AG09309 (cell line): ENCODE measurements around the gene CPVL.

Experiments used
- DNase-seq: peaks from one replicate; pipeline ENCODE4 v3.0.0-alpha.2; 2010; ENCODE audit warnings: low read depth
- H3K4me3 ChIP-seq: 2 replicates; pipeline ENCODE4 v1.5.1; 2011; ENCODE audit warnings: mild to moderate bottlenecking, low read depth, low read length, moderate library complexity; ENCODE audit not compliant: control insufficient read depth
- CTCF ChIP-seq: IDR thresholded peaks from 2 replicates; pipeline ENCODE4 v1.5.1; 2011; ENCODE audit warnings: mild to moderate bottlenecking, low read depth, low read length, inconsistent platforms; ENCODE audit not compliant: insufficient read depth, control insufficient read depth; ENCODE audit errors: missing control alignments

The CPVL gene

GRCh38 chr7:28999895-29000716, 146.2 kb downstream of the CPVL start:
- no peak for TF ChIP-seq CTCF
- no peak overlapping the region for H3K4me3 ChIP-seq
- no peak for DNase-seq

GRCh38 chr7:28999427-28999826, 146.9 kb downstream of the CPVL start:
- H3K4me3 ChIP-seq: no peak overlapping the region
- no peak for DNase-seq
- no peak for TF ChIP-seq CTCF

GRCh38 chr7:28998105-28998504, 148.2 kb downstream of the CPVL start:
- TF ChIP-seq CTCF: no peak
- no peak for DNase-seq
- H3K4me3 ChIP-seq: no peak overlapping the region

- H3K4me3 ChIP-seq: no peak overlapping the region
- DNase-seq: no peak
- no peak for TF ChIP-seq CTCF
Observed at GRCh38 chr7:28996836-28997235, 149.5 kb downstream of the CPVL start.

GRCh38 chr7:28993371-28993770, 153.0 kb downstream of the CPVL start:
- H3K4me3 ChIP-seq: no peak overlapping the region
- no peak for TF ChIP-seq CTCF
- DNase-seq: no peak

DNA sequence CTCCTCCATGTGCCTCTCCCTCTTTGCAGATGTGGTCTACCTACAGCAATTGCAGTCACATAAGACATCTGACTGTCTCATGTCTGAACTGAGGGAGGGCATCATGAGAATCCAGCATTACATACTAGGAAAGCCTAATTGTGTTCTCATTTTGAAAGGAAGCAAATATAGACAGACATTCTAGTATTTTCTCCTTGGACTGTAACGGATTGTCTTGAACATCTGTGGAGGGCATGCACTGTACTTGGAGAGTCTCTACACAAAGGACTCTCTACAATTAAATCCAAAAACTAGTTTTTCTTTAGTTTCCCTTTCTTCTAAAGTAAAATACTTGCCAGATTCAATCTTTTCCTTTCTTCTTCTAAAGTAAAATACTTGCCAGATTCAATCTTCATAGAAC, 153.5 kb downstream of the CPVL start:
- DNase-seq: no peak
- TF ChIP-seq CTCF: no peak

More for the DNA sequence above, 153.5 kb downstream of the CPVL start:
- H3K4me3 ChIP-seq: no peak overlapping the region
